NT2/D1 (cell line): ENCODE measurements around the gene RELB.

ENCODE experiments used
- SUZ12 ChIP-seq: IDR thresholded peaks from 2 replicates; pipeline ENCODE4 v1.6.1; 2011; ENCODE audit not compliant: insufficient read length, insufficient read depth; ENCODE audit errors: extremely low read depth
- YY1 ChIP-seq: IDR thresholded peaks from 2 replicates; pipeline ENCODE4 v1.6.1; 2011; ENCODE audit not compliant: insufficient read length, insufficient read depth
- ZNF274 ChIP-seq: IDR thresholded peaks from 2 replicates; pipeline ENCODE4 v1.6.1; 2011; ENCODE audit warnings: mild to moderate bottlenecking, low read depth, low read length

DNA sequence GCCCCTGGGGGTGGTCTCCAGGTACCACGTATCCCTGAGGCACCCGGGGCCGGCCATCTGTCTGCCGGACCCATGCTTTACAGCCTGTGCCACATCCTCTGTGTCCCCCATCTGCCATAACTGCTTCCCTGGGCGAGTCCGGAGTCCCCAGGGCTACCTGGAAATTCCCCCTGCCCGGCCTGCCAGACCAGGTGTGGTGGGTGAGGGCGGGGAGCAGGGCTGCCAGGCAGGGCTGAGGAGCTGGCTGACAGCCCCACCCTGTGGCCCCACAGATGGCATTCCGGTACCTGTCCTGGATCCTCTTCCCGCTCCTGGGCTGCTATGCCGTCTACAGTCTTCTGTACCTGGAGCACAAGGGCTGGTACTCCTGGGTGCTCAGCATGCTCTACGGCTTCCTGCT lies 10.3 kb upstream of the RELB start:
- no peak for TF ChIP-seq YY1
- no peak for TF ChIP-seq SUZ12
- TF ChIP-seq ZNF274: no peak
